ENCODE data around the gene COLGALT1.

Gene COLGALT1

DNA sequence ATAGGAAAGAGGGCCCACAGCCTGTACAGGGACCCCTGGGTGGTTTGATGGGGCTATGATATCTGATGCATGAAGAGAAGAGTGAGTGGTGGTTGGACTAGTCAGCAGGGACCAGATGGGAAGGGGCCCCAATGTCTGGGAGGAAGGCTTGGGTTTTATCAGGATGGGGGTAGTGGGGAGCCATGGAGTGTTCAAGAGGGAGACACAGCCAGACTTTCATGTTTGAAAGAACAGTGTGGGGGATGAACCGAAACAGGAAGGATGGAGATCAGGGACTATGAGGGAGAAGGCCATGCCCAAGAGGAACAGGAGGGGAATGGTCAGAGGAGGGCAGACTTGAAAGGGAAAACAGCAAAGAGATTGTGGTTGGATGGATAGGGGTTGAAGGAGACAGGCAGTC is 69.6 kb downstream of the COLGALT1 start:
- DNase-seq: no peak

- no peak for DNase-seq
Measured at GRCh38 chr19:17625980-17626379, 70.5 kb downstream of the COLGALT1 start.

DNA sequence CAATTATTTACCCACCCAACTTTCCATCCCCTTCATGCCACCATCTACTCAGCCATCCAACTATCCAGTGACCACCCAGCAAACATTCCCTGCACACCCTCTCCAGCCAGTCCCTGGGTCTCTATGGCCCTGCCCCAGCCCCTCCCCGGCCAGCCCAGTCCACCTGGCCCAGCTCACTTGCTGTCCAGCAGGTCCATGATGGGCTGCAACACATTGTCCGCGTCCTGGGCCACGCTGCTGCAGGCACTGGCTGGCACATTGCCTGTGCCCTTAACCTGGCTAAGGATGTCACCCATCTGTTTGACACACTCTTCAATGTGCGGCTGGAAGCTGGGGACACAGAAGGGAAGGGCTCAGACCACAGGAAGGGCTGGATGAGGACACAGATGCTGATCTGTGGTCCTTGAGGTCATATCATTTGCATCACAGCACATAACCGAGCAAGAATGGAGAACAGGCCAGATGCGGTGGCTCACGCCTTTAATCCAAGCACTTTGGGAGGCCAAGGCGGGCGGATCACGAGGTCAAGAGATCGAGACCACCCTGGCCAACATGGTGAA is 71.1 kb downstream of the COLGALT1 start:
- no peak for DNase-seq

DNA sequence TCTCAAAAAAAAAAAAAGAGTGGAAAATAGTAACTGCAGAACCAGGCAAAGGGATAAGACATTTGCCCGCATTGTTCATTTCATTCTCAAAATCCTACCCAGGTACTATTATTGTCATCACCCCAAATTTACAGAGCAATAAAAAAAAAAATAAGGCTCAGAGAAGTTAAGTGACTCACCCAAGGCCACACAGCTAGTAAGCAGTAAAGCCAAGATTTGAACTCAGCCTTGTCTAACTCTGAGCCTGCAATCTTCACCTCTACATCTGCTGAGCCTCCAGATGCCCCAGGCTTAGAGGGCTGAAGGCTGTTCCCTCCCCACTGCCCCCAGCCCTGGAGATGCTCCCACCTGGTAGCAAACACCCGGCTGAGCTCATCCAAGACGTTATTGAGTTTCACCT is 71.7 kb downstream of the COLGALT1 start:
- no peak for DNase-seq

- no peak for DNase-seq
Measured at GRCh38 chr19:17627921-17628320, 72.5 kb downstream of the COLGALT1 start.

DNA sequence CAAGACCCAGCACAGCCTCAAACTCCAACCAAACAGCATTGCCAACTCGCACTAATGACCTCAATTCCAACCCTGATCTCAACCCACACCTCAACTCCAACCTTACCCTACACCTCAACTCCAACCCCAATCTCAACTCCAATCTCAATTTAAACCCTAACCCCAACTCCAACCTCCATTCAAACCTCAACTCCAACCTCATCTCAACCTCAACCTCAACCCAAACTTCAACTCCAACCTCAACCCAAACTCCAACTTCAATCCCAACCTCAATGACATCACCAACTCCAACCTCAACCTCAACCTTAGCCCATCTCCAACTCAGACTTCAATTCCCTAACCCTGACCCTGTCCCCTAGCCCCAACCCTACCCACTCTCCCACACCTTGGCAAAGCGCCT is 74.3 kb downstream of the COLGALT1 start:
- no peak for DNase-seq

- no peak for DNase-seq
Measured at GRCh38 chr19:17632577-17632976, 77.1 kb downstream of the COLGALT1 start.

All from fibroblast of skin of back (primary cell).